MM.1S (cell line): ENCODE data around the gene EAF2.
A peak's percentile ranks its signal among the peaks of the same experiment; 100 is the strongest.

Experiments
- DNase-seq: peaks from one replicate; pipeline ENCODE4 v3.0.0-alpha.2; 2015
- H2AFZ ChIP-seq: fragments of 300-600 bp; sonication (generic); 2 replicates; pipeline ENCODE4 v1.6.0; 2016; ENCODE audit warnings: antibody characterized with exemption, low read length
- H3F3A ChIP-seq: fragments of 300-600 bp; sonication (generic); 2 replicates; pipeline ENCODE4 v1.6.1; 2016; ENCODE audit warnings: mild to moderate bottlenecking, antibody characterized with exemption, low read length, moderate library complexity, mixed read lengths; ENCODE audit not compliant: insufficient read depth
- H3K27ac ChIP-seq: fragments of 300-600 bp; sonication (generic); 2 replicates; pipeline ENCODE4 v1.5.1; 2016; ENCODE audit warnings: mild to moderate bottlenecking, low read length
- H3K27me3 ChIP-seq: fragments of 300-600 bp; sonication (generic); replicated peaks from 2 replicates; pipeline ENCODE4 v1.6.0; 2016; ENCODE audit warnings: low read length; ENCODE audit not compliant: insufficient read depth
- H3K36me3 ChIP-seq: fragments of 300-600 bp; sonication (generic); replicated peaks from 2 replicates; pipeline ENCODE4 v1.6.1; 2016; ENCODE audit warnings: mild to moderate bottlenecking, low read length, mixed read lengths; ENCODE audit not compliant: insufficient read depth
- H3K4me1 ChIP-seq: fragments of 300-600 bp; sonication (generic); 2 replicates; pipeline ENCODE4 v1.6.1; 2016; ENCODE audit warnings: low read length, mixed read lengths
- H3K4me2 ChIP-seq: fragments of 300-600 bp; sonication (generic); 2 replicates; pipeline ENCODE4 v1.6.0; 2016; ENCODE audit warnings: low read depth, low read length
- H3K4me3 ChIP-seq: fragments of 300-600 bp; sonication (generic); 2 replicates; pipeline ENCODE4 v1.5.1; 2016; ENCODE audit warnings: low read length, mixed read lengths
- H3K79me2 ChIP-seq: fragments of 300-600 bp; sonication (generic); 2 replicates; pipeline ENCODE4 v1.6.1; 2016; ENCODE audit warnings: mixed run types, low read length, mixed read lengths
- H3K9ac ChIP-seq: fragments of 300-600 bp; sonication (generic); 2 replicates; pipeline ENCODE4 v1.6.1; 2016; ENCODE audit warnings: low read length, mixed read lengths
- H3K9me2 ChIP-seq: fragments of 300-600 bp; sonication (generic); replicated peaks from 2 replicates; pipeline ENCODE4 v1.6.1; 2016; ENCODE audit warnings: mild to moderate bottlenecking, low read length, mixed read lengths; ENCODE audit not compliant: insufficient read depth
- H3K9me3 ChIP-seq: fragments of 300-600 bp; sonication (generic); replicated peaks from 2 replicates; pipeline ENCODE4 v1.6.1; 2016; ENCODE audit warnings: mild to moderate bottlenecking, low read length, mixed read lengths; ENCODE audit not compliant: insufficient read depth
- H4K20me1 ChIP-seq: fragments of 300-600 bp; sonication (generic); 2 replicates; pipeline ENCODE4 v1.6.1; 2016; ENCODE audit warnings: mild to moderate bottlenecking, low read length, moderate library complexity, mixed read lengths; ENCODE audit not compliant: insufficient read depth
- CTCF ChIP-seq: fragments of 300-600 bp; sonication (generic); IDR thresholded peaks from 2 replicates; pipeline ENCODE4 v1.5.1; 2016; ENCODE audit warnings: antibody characterized with exemption, low read length, mixed read lengths
- EZH2 ChIP-seq: fragments of 300-600 bp; sonication (generic); optimal IDR thresholded peaks from 2 replicates; pipeline ENCODE3; 2017; ENCODE audit warnings: low read depth, mild to moderate bottlenecking, antibody characterized with exemption, low read length, mixed read lengths
- EZH2phosphoT487 ChIP-seq: fragments of 300-600 bp; sonication (generic); IDR thresholded peaks from 2 replicates; pipeline ENCODE4 v1.6.1; 2018; ENCODE audit warnings: antibody characterized with exemption, low read length

The EAF2 gene

GRCh38 chr3:121794264-121794983, 40.6 kb upstream of the EAF2 start:
- H3K79me2 ChIP-seq, result peaks cover 44% of the 10 kb centered on the region
- H2AFZ ChIP-seq, result no peak overlapping the region
- TF ChIP-seq EZH2phosphoT487 (no peak), CTCF (no peak), EZH2 (no peak)
- H3K9me3 ChIP-seq, result no peaks in the 10 kb centered on the region
- peak overlapping the region; percentile 85 for H3K27ac ChIP-seq
- peak; percentile 79 for DNase-seq
- H3K36me3 ChIP-seq, result peaks cover 6% of the 10 kb centered on the region; the same call in 1 of the 2 replicates
- peaks cover 42% of the 10 kb centered on the region for H3F3A ChIP-seq
- H3K9ac ChIP-seq, result peak overlapping the region; percentile 41; the same call in 1 of the 2 replicates
- H3K27me3 ChIP-seq, result no peaks in the 10 kb centered on the region
- H3K4me3 ChIP-seq, result peak overlapping the region; percentile 50
- no peaks in the 10 kb centered on the region for H4K20me1 ChIP-seq
- peaks cover 44% of the 10 kb centered on the region for H3K4me1 ChIP-seq
- H3K4me2 ChIP-seq, result peak overlapping the region; percentile 73
- H3K9me2 ChIP-seq, result no peaks in the 10 kb centered on the region

GRCh38 chr3:121796970-121797369, 38.0 kb upstream of the EAF2 start:
- H2AFZ ChIP-seq, result no peak overlapping the region
- no peaks in the 10 kb centered on the region for H3K9me3 ChIP-seq
- H3K79me2 ChIP-seq, result peaks cover 41% of the 10 kb centered on the region
- no peak overlapping the region for H3K9ac ChIP-seq
- H4K20me1 ChIP-seq, result no peaks in the 10 kb centered on the region
- peak; percentile 51 for DNase-seq
- no peak for TF ChIP-seq EZH2phosphoT487
- TF ChIP-seq EZH2, result no peak
- TF ChIP-seq CTCF, result no peak
- H3K36me3 ChIP-seq, result no peaks in the 10 kb centered on the region
- peaks cover 42% of the 10 kb centered on the region for H3F3A ChIP-seq
- H3K4me2 ChIP-seq, result peak overlapping the region; percentile 73; the same call in 1 of the 2 replicates
- no peaks in the 10 kb centered on the region for H3K27me3 ChIP-seq
- H3K9me2 ChIP-seq, result no peaks in the 10 kb centered on the region
- no peak overlapping the region for H3K4me3 ChIP-seq
- H3K27ac ChIP-seq, result peak overlapping the region; percentile 85; the same call in 1 of the 2 replicates
- peaks cover 51% of the 10 kb centered on the region for H3K4me1 ChIP-seq

- Histone ChIP-seq H3K27me3 (no peaks in the 10 kb centered on the region), H3K27ac (no peak overlapping the region), H3K79me2 (peaks cover 29% of the 10 kb centered on the region), H3K9me2 (no peaks in the 10 kb centered on the region), H3K4me1 (peaks cover 28% of the 10 kb centered on the region), H3K9me3 (no peaks in the 10 kb centered on the region), H3F3A (peaks cover 10% of the 10 kb centered on the region), H3K4me3 (no peak overlapping the region), H3K36me3 (peaks cover 10% of the 10 kb centered on the region), H3K4me2 (no peak overlapping the region), H3K9ac (no peak overlapping the region), H4K20me1 (no peaks in the 10 kb centered on the region), H2AFZ (no peak overlapping the region)
- no peak for DNase-seq
- TF ChIP-seq CTCF (no peak), EZH2phosphoT487 (no peak), EZH2 (no peak)
These were observed 34.1 kb upstream of the EAF2 start for GRCh38 chr3:121800906-121801305.
